Gastroesophageal sphincter (tissue), 2 donors: ENCODE measurements around the gene DCTN2.

Source experiments
- EP300 ChIP-seq: sonication (generic); formaldehyde crosslinking; IDR thresholded peaks from one replicate; pipeline ENCODE4 v1.6.1; 2017; ENCODE audit warnings: antibody characterized with exemption, mild to moderate bottlenecking
- POLR2A ChIP-seq, 2 donors: fragments of 450-650 bp; IDR thresholded peaks; one replicate each; pipeline ENCODE4 v1.6.1; 2017; ENCODE audit warnings: antibody characterized with exemption in 2 of 2, mild to moderate bottlenecking in 2 of 2, moderate library complexity in 1 of 2

- TF ChIP-seq POLR2A (IDR thresholded peaks at IDR 0.05) = no peak
- no peak for TF ChIP-seq EP300
These were observed 43.5 kb upstream of the DCTN2 start for GRCh38 chr12:57590479-57590863.
